HepG2 (cell line): ENCODE results near the gene TMEM80. TPM values are rescaled to one million over a fixed set of nuclear protein-coding genes. Genes with fewer than 3 reads are reported as not detected.

Experiments
- ZSCAN12 ChIP-seq: sonication (generic); formaldehyde crosslinking; IDR thresholded peaks from 2 replicates; pipeline ENCODE4 v1.9.0; 2021; ENCODE audit warnings: mild to moderate bottlenecking, missing genetic modification reagents
- polyA plus RNA-seq, 8 experiments: library from polyadenylated mRNA; depleted of rRNA in 3 of 8; stranded (reverse) in 7 of 8; unstranded in 1 of 8; fragments of >200 nt; fragmentation: Illumina TruSeq in 4 of 8; extraction: Trizol in 4 of 8; gene quantifications; 2 replicates each; pipeline versions ENCODE4 v1.2.1 to v1.2.3, GENCODE V29; 2011 to 2016; ENCODE audit warnings: low read depth in 4 of 8, missing spikeins in 1 of 8, mixed read lengths in 1 of 8; ENCODE audit not compliant: insufficient read depth in 1 of 8
- total RNA-seq, 5 experiments: library from RNA; depleted of rRNA; stranded (reverse); fragments of >200 nt; fragmentation: Illumina TruSeq; extraction: Trizol; gene quantifications; 2 replicates each; pipeline ENCODE4 v1.2.3, GENCODE V29; 2016; ENCODE audit warnings: low read depth in 1 of 5
- TF ChIP-seq, protein P1 (sequence below): IDR thresholded peaks from 2 replicates; pipeline ENCODE4 v1.6.1; 2016; ENCODE audit warnings: low read depth, missing genetic modification reagents, missing compliant biosample characterization
- TF ChIP-seq, protein P2 (sequence below): sonication (generic); formaldehyde crosslinking; IDR thresholded peaks from 2 replicates; pipeline ENCODE4 v1.4.0; 2020; ENCODE audit warnings: missing genetic modification reagents, borderline replicate concordance
- TF ChIP-seq, protein P3 (sequence below): sonication (generic); formaldehyde crosslinking; IDR thresholded peaks from 2 replicates; pipeline ENCODE4 v1.8.0; 2022; ENCODE audit warnings: mild to moderate bottlenecking, missing genetic modification reagents, moderate library complexity

The TMEM80 gene
- total and polyA plus RNA-seq, 2 of the 13 experiments (the other 11 are each of a cell fraction or from before 2014, with no cell fraction given) = 5.6 to 17.1 TPM

DNA sequence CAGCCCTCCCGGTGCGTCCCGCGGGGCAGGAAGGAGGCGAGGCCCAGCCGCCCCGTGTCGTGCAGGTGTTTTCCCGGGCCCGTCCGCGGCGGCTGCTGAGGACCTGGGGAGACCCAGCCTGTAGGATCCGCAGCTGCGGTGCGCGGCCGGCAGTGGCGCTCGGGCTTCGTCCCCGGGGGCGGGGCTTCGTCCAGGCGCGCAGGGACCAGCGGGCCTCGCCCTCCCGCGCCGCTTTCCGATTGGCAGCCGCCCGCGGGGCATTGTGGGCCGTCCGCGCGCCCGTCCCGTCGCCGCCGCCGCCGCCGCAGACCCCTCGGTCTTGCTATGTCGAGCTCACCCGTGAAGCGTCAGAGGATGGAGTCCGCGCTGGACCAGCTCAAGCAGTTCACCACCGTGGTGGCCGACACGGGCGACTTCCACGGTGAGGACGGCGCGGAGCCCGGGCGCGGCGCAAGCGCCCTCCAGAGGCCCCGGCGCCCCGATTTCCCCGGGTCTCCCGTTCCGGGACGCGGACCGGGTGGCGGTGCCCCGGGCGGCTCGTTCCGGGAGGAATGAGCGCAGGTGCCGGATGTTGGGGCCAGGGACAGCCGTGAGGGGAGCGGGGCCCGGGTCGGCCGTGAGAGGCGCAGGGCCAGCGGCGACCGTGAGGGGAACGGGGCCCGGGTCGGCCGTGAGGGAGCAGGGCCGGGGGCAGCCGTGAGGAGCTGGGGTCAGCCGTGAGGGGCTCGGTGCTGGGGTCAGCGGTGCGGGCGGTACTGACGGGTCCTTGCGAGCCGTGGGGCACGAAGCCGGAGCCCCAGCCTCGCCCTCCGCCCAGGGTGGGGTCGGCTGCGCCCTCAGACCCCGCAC is 51.8 kb downstream of the TMEM80 start, which contains the start of gene TALDO1 (continued):
- TF ChIP-seq, protein P1, sequence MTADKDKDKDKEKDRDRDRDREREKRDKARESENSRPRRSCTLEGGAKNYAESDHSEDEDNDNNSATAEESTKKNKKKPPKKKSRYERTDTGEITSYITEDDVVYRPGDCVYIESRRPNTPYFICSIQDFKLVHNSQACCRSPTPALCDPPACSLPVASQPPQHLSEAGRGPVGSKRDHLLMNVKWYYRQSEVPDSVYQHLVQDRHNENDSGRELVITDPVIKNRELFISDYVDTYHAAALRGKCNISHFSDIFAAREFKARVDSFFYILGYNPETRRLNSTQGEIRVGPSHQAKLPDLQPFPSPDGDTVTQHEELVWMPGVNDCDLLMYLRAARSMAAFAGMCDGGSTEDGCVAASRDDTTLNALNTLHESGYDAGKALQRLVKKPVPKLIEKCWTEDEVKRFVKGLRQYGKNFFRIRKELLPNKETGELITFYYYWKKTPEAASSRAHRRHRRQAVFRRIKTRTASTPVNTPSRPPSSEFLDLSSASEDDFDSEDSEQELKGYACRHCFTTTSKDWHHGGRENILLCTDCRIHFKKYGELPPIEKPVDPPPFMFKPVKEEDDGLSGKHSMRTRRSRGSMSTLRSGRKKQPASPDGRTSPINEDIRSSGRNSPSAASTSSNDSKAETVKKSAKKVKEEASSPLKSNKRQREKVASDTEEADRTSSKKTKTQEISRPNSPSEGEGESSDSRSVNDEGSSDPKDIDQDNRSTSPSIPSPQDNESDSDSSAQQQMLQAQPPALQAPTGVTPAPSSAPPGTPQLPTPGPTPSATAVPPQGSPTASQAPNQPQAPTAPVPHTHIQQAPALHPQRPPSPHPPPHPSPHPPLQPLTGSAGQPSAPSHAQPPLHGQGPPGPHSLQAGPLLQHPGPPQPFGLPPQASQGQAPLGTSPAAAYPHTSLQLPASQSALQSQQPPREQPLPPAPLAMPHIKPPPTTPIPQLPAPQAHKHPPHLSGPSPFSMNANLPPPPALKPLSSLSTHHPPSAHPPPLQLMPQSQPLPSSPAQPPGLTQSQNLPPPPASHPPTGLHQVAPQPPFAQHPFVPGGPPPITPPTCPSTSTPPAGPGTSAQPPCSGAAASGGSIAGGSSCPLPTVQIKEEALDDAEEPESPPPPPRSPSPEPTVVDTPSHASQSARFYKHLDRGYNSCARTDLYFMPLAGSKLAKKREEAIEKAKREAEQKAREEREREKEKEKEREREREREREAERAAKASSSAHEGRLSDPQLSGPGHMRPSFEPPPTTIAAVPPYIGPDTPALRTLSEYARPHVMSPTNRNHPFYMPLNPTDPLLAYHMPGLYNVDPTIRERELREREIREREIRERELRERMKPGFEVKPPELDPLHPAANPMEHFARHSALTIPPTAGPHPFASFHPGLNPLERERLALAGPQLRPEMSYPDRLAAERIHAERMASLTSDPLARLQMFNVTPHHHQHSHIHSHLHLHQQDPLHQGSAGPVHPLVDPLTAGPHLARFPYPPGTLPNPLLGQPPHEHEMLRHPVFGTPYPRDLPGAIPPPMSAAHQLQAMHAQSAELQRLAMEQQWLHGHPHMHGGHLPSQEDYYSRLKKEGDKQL = no peak
- TF ChIP-seq ZSCAN12 (CRISPR knock-in tag) = no peak
- TF ChIP-seq, protein P2, sequence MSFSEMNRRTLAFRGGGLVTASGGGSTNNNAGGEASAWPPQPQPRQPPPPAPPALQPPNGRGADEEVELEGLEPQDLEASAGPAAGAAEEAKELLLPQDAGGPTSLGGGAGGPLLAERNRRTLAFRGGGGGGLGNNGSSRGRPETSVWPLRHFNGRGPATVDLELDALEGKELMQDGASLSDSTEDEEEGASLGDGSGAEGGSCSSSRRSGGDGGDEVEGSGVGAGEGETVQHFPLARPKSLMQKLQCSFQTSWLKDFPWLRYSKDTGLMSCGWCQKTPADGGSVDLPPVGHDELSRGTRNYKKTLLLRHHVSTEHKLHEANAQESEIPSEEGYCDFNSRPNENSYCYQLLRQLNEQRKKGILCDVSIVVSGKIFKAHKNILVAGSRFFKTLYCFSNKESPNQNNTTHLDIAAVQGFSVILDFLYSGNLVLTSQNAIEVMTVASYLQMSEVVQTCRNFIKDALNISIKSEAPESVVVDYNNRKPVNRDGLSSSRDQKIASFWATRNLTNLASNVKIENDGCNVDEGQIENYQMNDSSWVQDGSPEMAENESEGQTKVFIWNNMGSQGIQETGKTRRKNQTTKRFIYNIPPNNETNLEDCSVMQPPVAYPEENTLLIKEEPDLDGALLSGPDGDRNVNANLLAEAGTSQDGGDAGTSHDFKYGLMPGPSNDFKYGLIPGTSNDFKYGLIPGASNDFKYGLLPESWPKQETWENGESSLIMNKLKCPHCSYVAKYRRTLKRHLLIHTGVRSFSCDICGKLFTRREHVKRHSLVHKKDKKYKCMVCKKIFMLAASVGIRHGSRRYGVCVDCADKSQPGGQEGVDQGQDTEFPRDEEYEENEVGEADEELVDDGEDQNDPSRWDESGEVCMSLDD (CRISPR knock-in tag) = no peak; the same call in 1 of the 2 replicates
- TF ChIP-seq, protein P3, sequence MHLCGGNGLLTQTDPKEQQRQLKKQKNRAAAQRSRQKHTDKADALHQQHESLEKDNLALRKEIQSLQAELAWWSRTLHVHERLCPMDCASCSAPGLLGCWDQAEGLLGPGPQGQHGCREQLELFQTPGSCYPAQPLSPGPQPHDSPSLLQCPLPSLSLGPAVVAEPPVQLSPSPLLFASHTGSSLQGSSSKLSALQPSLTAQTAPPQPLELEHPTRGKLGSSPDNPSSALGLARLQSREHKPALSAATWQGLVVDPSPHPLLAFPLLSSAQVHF (CRISPR knock-in tag) = peak; percentile 82
